RWPE2 (cell line): ENCODE data around the gene CTNNA2.

Source experiments
- ATAC-seq: fragments of 200-7000 bp; cut with Tn5 transposase; 3 replicates; pipeline ENCODE4 v1.9.1; 2021; ENCODE audit warnings: low read depth
- DNase-seq: peaks from one replicate; pipeline ENCODE4 v3.0.0-alpha.2; 2020; ENCODE audit warnings: low spot score
- H3K27ac ChIP-seq: fragments of 450-650 bp; 2 replicates; pipeline ENCODE4 v1.5.1; 2017; ENCODE audit warnings: mild to moderate bottlenecking; ENCODE audit not compliant: poor library complexity, severe bottlenecking
- H3K27me3 ChIP-seq: fragments of 250-450 bp; sonication (Bioruptor Pico); 2 replicates; pipeline ENCODE4 v1.5.1; 2021; ENCODE audit warnings: mild to moderate bottlenecking, moderate library complexity; ENCODE audit not compliant: insufficient read depth, poor library complexity, severe bottlenecking
- H3K36me3 ChIP-seq: fragments of 250-450 bp; sonication (Bioruptor Pico); 2 replicates; pipeline ENCODE4 v1.5.1; 2020; ENCODE audit warnings: low read depth, mild to moderate bottlenecking, moderate library complexity
- H3K4me1 ChIP-seq: fragments of 250-450 bp; sonication (Bioruptor Pico); 2 replicates; pipeline ENCODE4 v1.5.1; 2021; ENCODE audit warnings: mild to moderate bottlenecking, moderate library complexity; ENCODE audit not compliant: insufficient read depth, poor library complexity, severe bottlenecking
- H3K4me3 ChIP-seq: fragments of 250-450 bp; sonication (Bioruptor Pico); 2 replicates; pipeline ENCODE4 v1.5.1; 2021; ENCODE audit warnings: mild to moderate bottlenecking, moderate library complexity; ENCODE audit not compliant: severe bottlenecking
- H3K9me3 ChIP-seq: fragments of 250-450 bp; sonication (Bioruptor Pico); 2 replicates; pipeline ENCODE4 v1.5.1; 2021; ENCODE audit warnings: mild to moderate bottlenecking, moderate library complexity; ENCODE audit not compliant: severe bottlenecking
- TF ChIP-seq, protein P1 (sequence below): fragments of 450-650 bp; IDR thresholded peaks from one replicate; pipeline ENCODE4 v1.5.1; 2017; ENCODE audit warnings: mild to moderate bottlenecking, moderate library complexity; ENCODE audit not compliant: poor library complexity, severe bottlenecking

CTNNA2 gene

DNA sequence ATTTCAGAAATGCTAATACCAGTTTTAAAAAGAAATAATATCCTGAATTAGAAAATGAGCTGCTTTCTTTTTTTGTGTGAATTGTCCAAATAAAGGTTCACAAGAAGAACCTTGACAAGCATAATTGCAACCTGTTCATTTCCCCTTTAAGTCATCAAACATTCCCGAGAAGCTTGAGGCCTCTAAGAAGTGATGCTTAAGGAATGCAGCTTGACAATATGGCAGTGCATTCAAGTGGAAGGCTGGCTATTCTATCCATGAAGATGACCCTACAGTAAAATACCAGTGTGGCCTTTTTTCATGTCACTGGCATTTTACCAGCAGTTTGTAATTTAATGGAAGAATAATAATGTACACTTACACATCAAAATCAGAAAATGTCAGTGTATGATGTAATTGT lies 216.7 kb downstream of the CTNNA2 start:
- DNase-seq (no peak), ATAC-seq (no peak)
- Histone ChIP-seq H3K36me3 (no peaks in the 10 kb centered on the region), H3K27me3 (peaks cover 2% of the 10 kb centered on the region), H3K4me3 (no peak overlapping the region), H3K9me3 (no peaks in the 10 kb centered on the region), H3K4me1 (no peaks in the 10 kb centered on the region), H3K27ac (no peak overlapping the region)
- TF ChIP-seq, protein P1, sequence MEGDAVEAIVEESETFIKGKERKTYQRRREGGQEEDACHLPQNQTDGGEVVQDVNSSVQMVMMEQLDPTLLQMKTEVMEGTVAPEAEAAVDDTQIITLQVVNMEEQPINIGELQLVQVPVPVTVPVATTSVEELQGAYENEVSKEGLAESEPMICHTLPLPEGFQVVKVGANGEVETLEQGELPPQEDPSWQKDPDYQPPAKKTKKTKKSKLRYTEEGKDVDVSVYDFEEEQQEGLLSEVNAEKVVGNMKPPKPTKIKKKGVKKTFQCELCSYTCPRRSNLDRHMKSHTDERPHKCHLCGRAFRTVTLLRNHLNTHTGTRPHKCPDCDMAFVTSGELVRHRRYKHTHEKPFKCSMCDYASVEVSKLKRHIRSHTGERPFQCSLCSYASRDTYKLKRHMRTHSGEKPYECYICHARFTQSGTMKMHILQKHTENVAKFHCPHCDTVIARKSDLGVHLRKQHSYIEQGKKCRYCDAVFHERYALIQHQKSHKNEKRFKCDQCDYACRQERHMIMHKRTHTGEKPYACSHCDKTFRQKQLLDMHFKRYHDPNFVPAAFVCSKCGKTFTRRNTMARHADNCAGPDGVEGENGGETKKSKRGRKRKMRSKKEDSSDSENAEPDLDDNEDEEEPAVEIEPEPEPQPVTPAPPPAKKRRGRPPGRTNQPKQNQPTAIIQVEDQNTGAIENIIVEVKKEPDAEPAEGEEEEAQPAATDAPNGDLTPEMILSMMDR, result no peak

DNA sequence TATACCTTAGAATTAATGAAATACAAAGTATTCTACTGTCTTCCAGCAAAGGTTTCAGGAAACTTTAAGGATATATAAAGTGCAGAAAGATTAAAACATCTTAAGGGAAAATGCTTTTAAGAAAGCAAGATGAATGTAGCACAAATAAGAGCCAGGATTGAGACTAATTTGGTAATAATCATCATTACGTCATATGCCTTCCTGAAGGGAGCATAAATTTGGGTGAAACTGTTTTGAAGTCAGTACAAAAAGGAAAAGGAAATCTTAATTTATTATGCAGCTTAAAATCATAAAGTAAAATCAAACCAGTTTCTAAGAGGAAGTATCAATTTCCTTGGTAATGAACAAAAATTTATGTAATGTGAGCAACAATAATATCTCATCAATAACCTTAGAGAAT lies 221.7 kb downstream of the CTNNA2 start:
- no peak for ATAC-seq
- no peaks in the 10 kb centered on the region for H3K9me3 ChIP-seq

DNA sequence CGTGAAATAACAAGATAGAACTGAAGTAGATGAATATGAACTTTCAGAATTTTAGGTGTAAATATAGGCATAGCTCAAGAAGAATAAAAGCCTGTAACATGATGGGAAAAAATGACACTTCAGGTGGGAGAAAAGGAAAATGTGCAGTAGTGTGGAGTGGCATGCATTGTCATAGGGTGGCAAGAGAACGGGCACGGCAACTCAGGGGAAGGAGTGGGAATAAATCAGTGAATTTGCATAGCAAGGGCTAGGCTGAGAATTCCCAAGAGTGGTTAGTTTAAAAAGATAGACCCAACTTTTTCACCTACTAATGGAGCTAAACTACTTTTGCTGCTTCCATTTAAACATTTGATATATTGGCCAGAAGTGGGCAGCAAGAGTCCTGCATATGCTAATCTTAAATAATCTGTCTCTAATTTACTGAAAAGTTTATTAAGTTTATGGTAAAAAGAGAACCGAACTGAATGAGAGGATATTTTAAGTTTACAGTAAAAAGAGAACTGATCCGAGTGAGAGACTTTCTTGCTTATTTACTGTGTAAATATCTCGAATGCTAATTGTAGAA lies 228.1 kb downstream of the CTNNA2 start:
- Histone ChIP-seq H3K36me3 (no peaks in the 10 kb centered on the region), H3K4me3 (no peak overlapping the region), H3K27me3 (no peaks in the 10 kb centered on the region), H3K27ac (no peak overlapping the region), H3K9me3 (no peaks in the 10 kb centered on the region), H3K4me1 (no peaks in the 10 kb centered on the region)
- DNase-seq (no peak), ATAC-seq (no peak)
- TF ChIP-seq, protein P1, result no peak

More for the DNA sequence above, 221.7 kb downstream of the CTNNA2 start:
- Histone ChIP-seq H3K27ac (no peak overlapping the region), H3K27me3 (peaks cover 2% of the 10 kb centered on the region), H3K36me3 (no peaks in the 10 kb centered on the region), H3K4me3 (no peak overlapping the region), H3K4me1 (no peaks in the 10 kb centered on the region)
- TF ChIP-seq, protein P1, result no peak
- DNase-seq, result no peak

DNA sequence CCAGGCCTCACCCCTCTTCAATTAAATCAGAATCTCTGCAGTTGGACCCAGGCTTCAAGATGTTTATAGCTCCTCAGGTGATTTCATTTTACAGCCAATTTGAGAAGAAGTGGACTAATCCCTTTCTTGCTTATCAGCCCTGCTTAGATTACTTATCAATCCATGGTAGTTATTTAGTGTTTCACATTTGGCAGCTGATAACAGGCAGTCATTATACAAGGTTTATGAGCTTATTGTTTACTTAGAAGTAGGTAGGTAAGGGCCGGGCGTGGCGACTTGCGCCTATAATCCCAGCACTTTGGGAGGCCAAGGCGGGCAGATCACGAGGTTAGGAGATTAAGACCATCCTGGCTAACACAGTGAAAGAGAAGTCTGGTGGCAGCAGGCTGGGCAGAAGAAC lies 237.5 kb downstream of the CTNNA2 start:
- Histone ChIP-seq H3K36me3 (no peaks in the 10 kb centered on the region), H3K27me3 (no peaks in the 10 kb centered on the region), H3K9me3 (no peaks in the 10 kb centered on the region), H3K4me3 (no peak overlapping the region), H3K27ac (no peak overlapping the region), H3K4me1 (no peaks in the 10 kb centered on the region)
- DNase-seq (no peak), ATAC-seq (no peak)
- TF ChIP-seq, protein P1, result no peak

DNA sequence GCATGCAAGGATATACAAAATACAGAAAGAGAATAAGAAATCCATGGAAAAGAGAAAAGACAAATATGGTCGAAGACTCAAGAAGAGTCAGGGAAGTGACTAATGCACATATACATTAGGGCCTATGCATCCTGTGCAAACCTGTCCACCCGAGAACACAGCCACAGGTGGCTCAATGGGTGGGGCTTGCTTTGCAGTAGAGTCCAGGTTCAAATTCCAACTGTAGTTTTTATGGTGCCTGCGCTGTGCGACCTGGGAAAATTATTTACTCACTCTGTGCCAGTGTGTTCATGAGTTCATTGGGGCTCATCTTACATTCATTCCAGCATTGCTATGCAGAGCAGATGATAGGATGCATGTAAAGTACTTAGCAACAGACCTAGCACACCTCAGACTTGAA lies 244.7 kb downstream of the CTNNA2 start:
- no peak for DNase-seq
- no peaks in the 10 kb centered on the region for H3K9me3 ChIP-seq
- peaks cover 12% of the 10 kb centered on the region for H3K27me3 ChIP-seq
- H3K4me1 ChIP-seq, result no peaks in the 10 kb centered on the region
- ATAC-seq, result no peak
- H3K27ac ChIP-seq, result no peak overlapping the region
- H3K4me3 ChIP-seq, result no peak overlapping the region
- no peaks in the 10 kb centered on the region for H3K36me3 ChIP-seq
- TF ChIP-seq, protein P1, result no peak
